Measurements from ENCODE around the gene BCO2.
"Not testable (repeated sequence)": the region's sequence is repeated elsewhere in the genome, so short reads cannot be mapped to it uniquely, and the experiment has no call there.

BCO2 gene

DNA sequence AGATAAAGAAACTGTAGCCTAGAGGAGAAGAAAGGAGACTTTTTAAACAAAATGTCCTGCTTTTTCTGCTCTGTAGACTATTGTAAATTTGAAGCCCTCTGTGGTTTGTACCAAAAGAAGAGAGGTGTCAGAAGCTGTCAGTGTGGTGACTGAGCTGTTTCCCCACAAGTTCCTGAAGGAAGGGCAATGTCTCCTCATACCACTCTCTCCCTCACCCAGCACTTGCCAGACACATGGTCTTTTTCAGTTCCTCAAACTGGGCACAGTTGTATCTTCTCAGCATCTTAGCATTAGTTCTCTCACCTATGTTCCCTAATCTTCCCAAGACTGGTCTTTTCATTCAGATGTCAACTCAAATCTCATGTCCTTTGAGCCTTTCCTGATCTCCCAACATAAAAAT is 4.3 kb downstream of the BCO2 start:
- no peak for TF ChIP-seq CTCF (IDR thresholded peaks at IDR 0.05; ENCODE audit: insufficient read depth, low read length, poor library complexity, severe bottlenecking)
- Histone ChIP-seq H3K4me3 (replicated peaks; ENCODE audit: low read depth, low read length) (no peak overlapping the region), H3K36me3 (ENCODE audit: control insufficient read depth, insufficient read depth, low read length) (no peaks in the 10 kb centered on the region), H3K27me3 (replicated peaks; ENCODE audit: control insufficient read depth, insufficient read depth, low read length) (no peaks in the 10 kb centered on the region)
- no peak for DNase-seq (ENCODE audit: extremely low read depth, insufficient read length)

- H3K27me3 ChIP-seq (replicated peaks; ENCODE audit: control insufficient read depth, insufficient read depth, low read length), result no peaks in the 10 kb centered on the region
- TF ChIP-seq CTCF (IDR thresholded peaks at IDR 0.05; ENCODE audit: insufficient read depth, low read length, poor library complexity, severe bottlenecking), result no peak
- no peak overlapping the region for H3K4me3 ChIP-seq (replicated peaks; ENCODE audit: low read depth, low read length)
- H3K36me3 ChIP-seq (ENCODE audit: control insufficient read depth, insufficient read depth, low read length), result no peaks in the 10 kb centered on the region
- DNase-seq (ENCODE audit: extremely low read depth, insufficient read length), result no peak
These were observed 7.6 kb downstream of the BCO2 start for GRCh38 chr11:112182867-112183266.

GRCh38 chr11:112185883-112186282 is 10.6 kb downstream of the BCO2 start:
- no peak for DNase-seq (ENCODE audit: extremely low read depth, insufficient read length)
- Histone ChIP-seq H3K36me3 (ENCODE audit: control insufficient read depth, insufficient read depth, low read length) (no peaks in the 10 kb centered on the region), H3K4me3 (replicated peaks; ENCODE audit: low read depth, low read length) (no peak overlapping the region), H3K27me3 (replicated peaks; ENCODE audit: control insufficient read depth, insufficient read depth, low read length) (no peaks in the 10 kb centered on the region)
- no peak for TF ChIP-seq CTCF (IDR thresholded peaks at IDR 0.05; ENCODE audit: insufficient read depth, low read length, poor library complexity, severe bottlenecking)

DNA sequence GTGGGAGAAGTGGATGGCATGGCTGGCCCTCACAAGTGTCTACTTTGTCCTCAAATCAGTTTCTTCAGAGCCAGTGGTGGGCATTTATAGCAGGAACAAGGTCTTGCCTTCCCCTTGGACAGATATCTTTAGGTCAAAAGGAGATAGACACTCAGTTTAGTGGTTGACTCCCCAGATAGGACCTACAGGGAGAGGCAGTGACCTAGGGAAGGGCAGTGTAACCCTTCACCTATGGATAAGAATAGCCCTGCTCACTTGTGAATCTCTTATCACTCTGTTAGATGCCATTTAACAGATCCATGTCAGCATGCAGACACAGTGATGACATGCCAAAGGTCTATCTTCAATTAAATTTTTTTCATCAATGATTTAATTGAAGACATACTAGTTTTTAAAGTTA is 11.0 kb downstream of the BCO2 start:
- no peaks in the 10 kb centered on the region for H3K36me3 ChIP-seq (ENCODE audit: control insufficient read depth, insufficient read depth, low read length)
- DNase-seq (ENCODE audit: extremely low read depth, insufficient read length), result no peak
- H3K4me3 ChIP-seq (replicated peaks; ENCODE audit: low read depth, low read length), result no peak overlapping the region
- no peak for TF ChIP-seq CTCF (IDR thresholded peaks at IDR 0.05; ENCODE audit: insufficient read depth, low read length, poor library complexity, severe bottlenecking)
- H3K27me3 ChIP-seq (replicated peaks; ENCODE audit: control insufficient read depth, insufficient read depth, low read length), result no peaks in the 10 kb centered on the region

DNA sequence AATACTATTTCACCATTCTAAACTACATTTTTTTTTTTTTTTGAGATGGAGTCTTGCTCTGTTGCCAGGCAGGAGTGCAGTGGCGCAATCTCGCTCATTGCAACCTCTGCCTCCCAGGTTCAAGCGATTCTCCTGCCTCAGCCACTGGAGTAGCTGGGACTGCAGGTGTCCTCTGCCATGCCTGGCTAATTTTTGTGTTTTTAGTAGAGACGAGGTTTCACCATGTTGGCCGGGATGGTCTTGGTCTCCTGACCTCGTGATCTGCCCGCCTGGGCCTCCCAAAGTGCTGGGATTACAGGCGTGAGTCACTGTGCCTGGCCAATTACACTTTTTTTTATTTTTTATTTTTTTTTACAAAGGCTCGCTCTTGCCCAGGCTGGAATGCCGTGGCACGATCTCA is 19.8 kb downstream of the BCO2 start:
- not testable (repeated sequence) for H3K4me3 ChIP-seq (replicated peaks; ENCODE audit: low read depth, low read length); DNase-seq (ENCODE audit: extremely low read depth, insufficient read length); H3K27me3 ChIP-seq (replicated peaks; ENCODE audit: control insufficient read depth, insufficient read depth, low read length); H3K36me3 ChIP-seq (ENCODE audit: control insufficient read depth, insufficient read depth, low read length)

DNA sequence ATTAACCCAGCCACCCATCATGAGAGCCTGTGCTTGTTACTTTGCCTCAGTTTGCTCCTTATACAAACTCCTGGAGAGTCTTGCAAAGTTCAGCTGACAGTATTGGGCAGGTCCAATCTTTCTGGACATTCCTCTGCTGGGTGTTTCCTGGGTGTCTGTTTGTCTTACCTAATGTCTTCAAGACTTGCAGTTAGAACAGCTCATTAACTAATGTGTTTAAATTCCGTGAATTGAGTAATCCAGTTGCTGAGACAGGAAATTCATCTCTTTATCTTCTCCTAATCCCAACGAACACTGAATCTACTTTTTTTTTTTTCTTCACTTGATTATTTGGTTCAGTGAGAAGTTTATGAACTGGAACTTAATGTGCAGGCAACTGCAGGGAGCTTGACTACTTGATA is 20.6 kb downstream of the BCO2 start:
- Histone ChIP-seq H3K4me3 (replicated peaks; ENCODE audit: low read depth, low read length) (no peak overlapping the region), H3K27me3 (replicated peaks; ENCODE audit: control insufficient read depth, insufficient read depth, low read length) (no peaks in the 10 kb centered on the region), H3K36me3 (ENCODE audit: control insufficient read depth, insufficient read depth, low read length) (no peaks in the 10 kb centered on the region)
- DNase-seq (ENCODE audit: extremely low read depth, insufficient read length), result no peak
- TF ChIP-seq CTCF (IDR thresholded peaks at IDR 0.05; ENCODE audit: insufficient read depth, low read length, poor library complexity, severe bottlenecking), result no peak
